MG63 (cell line): Measurements from ENCODE around the gene SVOP. TPM values are rescaled to one million over a fixed set of nuclear protein-coding genes. Genes with fewer than 3 reads are reported as not detected.
"Not testable (repeated sequence)": the region's sequence is repeated elsewhere in the genome, so short reads cannot be mapped to it uniquely, and the experiment has no call there.

ENCODE experiments used
- DNase-seq: peaks from one replicate; pipeline ENCODE4 v3.0.0-alpha.2; 2020
- H3K27me3 ChIP-seq: fragments of 250-450 bp; sonication (Bioruptor Pico); 2 replicates; pipeline ENCODE4 v1.5.1; 2020; ENCODE audit warnings: mild to moderate bottlenecking, moderate library complexity
- H3K36me3 ChIP-seq: fragments of 250-450 bp; sonication (Bioruptor Pico); 2 replicates; pipeline ENCODE4 v1.5.1; 2020; ENCODE audit warnings: mild to moderate bottlenecking, moderate library complexity
- H3K4me3 ChIP-seq: fragments of 250-450 bp; sonication (Bioruptor Pico); 2 replicates; pipeline ENCODE4 v1.5.1; 2020; ENCODE audit warnings: mild to moderate bottlenecking, moderate library complexity
- H3K9me3 ChIP-seq: fragments of 250-450 bp; sonication (Bioruptor Pico); 2 replicates; pipeline ENCODE4 v1.5.1; 2020; ENCODE audit warnings: mild to moderate bottlenecking, moderate library complexity
- total RNA-seq: library from RNA; depleted of rRNA; stranded (reverse); fragments of >200 nt; shearing (Covaris generic); gene quantifications from 2 replicates; pipeline ENCODE4 v1.2.3, GENCODE V29; 2014; ENCODE audit warnings: low replicate concordance

SVOP gene
- total RNA-seq, 1 experiment from 2014 or later: not detected

DNA sequence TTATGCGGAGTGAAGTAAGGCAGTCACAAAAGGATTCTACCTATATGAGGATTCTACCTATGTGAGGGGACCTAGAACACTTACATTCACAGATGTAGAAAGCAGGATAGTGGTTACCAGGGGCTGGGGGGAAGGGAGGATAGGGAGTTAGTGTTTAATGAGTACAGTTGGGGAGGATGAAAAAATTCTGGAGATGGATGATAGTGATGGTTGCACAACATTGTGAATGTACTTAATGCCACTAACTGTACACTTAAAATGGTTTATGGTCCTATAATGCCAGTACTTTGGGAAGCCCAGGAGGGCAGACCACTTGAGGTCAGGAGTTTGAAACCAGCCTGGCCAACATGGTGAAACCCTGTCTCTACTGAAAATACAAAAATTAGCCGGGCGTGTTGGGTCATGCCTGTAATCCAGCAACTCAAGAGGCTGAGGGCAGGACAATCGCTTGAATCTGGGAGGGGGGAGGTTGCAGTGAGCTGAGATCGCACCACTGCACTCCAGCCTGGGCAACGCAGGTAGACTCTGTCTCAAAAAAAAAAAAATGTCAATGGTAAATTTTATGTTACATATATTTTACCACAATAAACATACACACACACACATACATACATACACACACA is 25.4 kb downstream of the SVOP start:
- no peaks in the 10 kb centered on the region; the same call in 1 of the 2 replicates for H3K27me3 ChIP-seq
- no peaks in the 10 kb centered on the region for H3K36me3 ChIP-seq
- H3K4me3 ChIP-seq: no peak overlapping the region
- no peaks in the 10 kb centered on the region for H3K9me3 ChIP-seq
- no peak for DNase-seq

DNA sequence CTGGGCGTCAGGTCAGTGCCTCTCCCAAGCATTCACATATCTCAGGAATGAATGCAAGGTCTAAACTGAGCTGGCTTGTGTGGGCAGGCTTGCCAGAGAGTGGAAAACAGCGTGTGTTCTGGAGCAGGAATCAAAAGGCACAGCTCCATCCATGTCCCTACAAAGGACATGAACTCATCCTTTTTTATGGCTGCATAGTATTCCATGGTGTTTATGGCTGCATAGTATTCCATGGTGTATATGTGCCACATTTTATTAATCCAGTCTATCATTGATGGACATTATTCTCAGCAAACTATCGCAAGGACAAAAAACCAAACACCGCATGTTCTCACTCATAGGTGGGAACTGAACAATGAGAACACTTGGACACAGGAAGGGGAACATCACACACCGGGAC is 30.8 kb downstream of the SVOP start:
- H3K27me3 ChIP-seq, DNase-seq, H3K36me3 ChIP-seq, H3K4me3 ChIP-seq, H3K9me3 ChIP-seq: not testable (repeated sequence)

DNA sequence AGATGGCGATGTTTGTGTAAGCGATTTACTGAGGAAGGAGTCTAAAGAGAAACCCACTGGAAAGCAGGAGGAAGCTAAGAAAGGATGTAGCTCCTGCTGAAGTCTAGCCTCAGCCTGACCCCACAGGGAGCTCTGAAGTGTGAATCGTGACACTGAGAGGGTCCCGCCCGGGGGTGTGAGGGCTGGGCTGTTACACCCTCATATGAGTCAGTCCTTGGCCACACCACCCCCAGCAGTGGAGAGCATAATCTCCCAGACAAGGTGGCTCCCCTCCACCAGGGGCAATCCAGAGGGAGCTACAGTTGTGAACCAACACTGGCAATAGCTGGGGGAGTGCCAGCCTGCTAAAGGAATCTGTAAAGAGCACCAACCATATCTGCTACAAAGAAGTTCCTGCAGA is 31.5 kb downstream of the SVOP start:
- DNase-seq: peak; percentile 24
- H3K4me3 ChIP-seq: no peak overlapping the region
- no peaks in the 10 kb centered on the region for H3K9me3 ChIP-seq
- no peaks in the 10 kb centered on the region for H3K36me3 ChIP-seq
- no peaks in the 10 kb centered on the region; the same call in 1 of the 2 replicates for H3K27me3 ChIP-seq

DNA sequence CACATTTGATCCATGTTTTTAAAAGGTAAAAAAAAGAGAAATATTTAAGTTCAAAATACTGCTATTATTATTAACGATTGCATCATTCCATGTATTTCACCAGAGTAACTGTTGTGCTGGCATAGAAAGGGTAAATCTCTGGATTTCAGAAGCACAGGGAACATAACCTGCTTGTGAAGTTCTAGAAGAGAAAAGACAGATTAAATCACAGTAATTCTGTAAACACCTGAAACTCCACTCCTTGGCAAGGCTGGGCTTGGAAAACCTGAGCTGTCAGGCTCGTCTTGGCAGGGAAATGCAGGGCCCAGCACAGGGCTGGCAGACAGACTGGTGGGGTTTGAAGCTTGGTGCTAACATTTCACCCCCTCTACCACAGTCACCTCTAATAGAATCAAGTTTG is 35.1 kb downstream of the SVOP start:
- DNase-seq: no peak
- Histone ChIP-seq H3K27me3 (no peaks in the 10 kb centered on the region), H3K36me3 (no peaks in the 10 kb centered on the region), H3K9me3 (no peaks in the 10 kb centered on the region), H3K4me3 (no peak overlapping the region)

DNA sequence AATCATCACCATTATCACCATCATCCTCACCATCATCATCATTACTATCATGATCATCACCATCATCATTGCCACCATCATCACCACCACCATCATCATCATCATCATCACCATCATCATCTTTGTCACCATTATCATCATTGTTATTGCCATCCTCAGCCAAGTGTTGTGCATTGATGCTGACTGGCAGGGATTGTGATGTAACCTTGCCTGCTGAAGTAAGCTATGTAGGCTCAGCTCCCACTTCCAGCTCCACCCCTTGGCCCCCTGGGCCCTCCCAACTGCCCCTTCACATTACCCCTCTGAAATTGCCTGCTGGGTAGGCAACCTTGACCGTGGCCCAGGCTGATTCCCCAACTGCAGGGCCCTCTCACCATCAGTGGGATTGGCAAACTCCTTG is 37.6 kb downstream of the SVOP start:
- DNase-seq: no peak
- no peak overlapping the region for H3K4me3 ChIP-seq
- H3K36me3 ChIP-seq: no peaks in the 10 kb centered on the region
- no peaks in the 10 kb centered on the region for H3K9me3 ChIP-seq
- peaks cover 3% of the 10 kb centered on the region; the same call in 1 of the 2 replicates for H3K27me3 ChIP-seq

DNA sequence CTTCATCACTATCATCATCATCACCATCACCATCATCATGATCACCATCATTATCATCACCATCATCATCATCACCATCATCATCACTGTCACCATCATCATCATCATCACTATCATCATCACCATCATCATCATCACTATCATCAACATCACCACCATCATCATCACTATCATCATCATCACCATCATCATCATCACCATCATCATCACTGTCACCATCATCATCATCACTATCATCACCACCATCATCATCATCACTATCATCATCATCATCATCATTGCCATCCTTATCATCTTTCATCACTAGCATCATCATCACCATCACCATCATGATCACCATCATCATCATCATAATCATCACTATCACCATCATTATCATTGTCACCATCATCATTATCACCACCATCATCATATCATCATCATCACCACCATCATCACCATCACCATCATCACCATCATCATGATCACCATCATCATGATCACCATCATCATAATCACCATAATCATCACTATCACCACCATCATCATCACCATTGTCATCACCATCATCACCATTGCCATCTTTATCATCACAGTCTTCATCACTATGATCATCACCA is 38.1 kb downstream of the SVOP start:
- Histone ChIP-seq H3K36me3 (no peaks in the 10 kb centered on the region), H3K27me3 (peaks cover 4% of the 10 kb centered on the region; the same call in 1 of the 2 replicates), H3K9me3 (no peaks in the 10 kb centered on the region), H3K4me3 (no peak overlapping the region)
- DNase-seq: no peak

DNA sequence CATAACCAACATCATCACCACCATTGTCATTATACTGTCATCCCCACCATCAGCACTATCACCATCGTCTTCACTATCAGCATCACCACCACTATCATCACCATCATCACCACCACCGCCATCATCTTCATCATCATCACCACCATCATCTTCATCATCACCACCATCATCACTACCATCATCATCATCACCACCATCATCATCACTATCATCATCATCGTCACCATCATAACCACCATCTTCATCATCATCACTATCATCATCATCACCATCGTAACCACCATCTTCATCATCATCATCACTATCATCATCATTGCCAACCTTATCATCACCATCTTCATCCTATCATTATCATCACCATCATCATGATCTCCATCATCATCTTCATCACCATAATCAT is 39.0 kb downstream of the SVOP start:
- no peak for DNase-seq
- no peaks in the 10 kb centered on the region for H3K9me3 ChIP-seq
- H3K4me3 ChIP-seq: no peak overlapping the region
- peaks cover 8% of the 10 kb centered on the region; the same call in 1 of the 2 replicates for H3K27me3 ChIP-seq
- no peaks in the 10 kb centered on the region for H3K36me3 ChIP-seq

DNA sequence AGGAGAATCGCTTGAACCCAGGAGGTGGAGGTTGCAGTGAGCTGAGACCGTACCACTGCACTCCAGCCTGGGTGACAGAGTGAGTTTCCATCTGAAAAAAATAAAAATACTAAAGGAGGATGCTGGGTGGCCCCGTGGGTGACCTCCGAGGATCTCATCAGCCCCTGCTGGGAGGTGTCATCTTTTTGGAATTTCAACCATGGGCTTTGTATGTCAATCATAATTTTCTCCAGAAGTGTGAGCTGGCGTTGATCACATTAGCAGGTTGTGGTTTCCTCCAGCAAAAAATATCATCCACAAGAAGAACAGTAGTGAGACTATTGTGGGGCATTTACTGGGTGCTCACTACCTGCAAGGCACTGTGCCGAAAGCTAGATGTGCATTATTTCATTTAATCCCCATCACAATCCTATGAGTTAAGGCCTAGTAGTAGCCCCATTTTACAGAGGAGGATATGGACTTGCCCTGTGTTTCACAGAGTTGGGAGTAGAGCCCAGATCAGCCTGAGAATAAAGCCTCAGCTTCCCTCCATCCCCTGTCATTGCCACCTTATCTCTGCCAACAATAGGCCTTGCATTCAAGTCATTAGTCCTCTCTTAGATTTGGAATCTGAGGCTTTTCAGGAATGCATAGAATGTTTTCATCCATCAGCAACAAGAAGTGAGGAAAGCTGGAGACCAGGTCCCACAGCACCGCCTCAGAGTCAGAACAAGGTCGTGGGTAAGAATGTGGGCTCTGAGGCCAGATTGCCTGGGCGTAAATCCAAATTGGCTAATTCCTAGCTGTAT is 39.8 kb downstream of the SVOP start:
- Histone ChIP-seq H3K4me3 (no peak overlapping the region), H3K9me3 (no peaks in the 10 kb centered on the region), H3K27me3 (peaks cover 8% of the 10 kb centered on the region; the same call in 1 of the 2 replicates), H3K36me3 (no peaks in the 10 kb centered on the region)
- DNase-seq: peak; percentile 5

DNA sequence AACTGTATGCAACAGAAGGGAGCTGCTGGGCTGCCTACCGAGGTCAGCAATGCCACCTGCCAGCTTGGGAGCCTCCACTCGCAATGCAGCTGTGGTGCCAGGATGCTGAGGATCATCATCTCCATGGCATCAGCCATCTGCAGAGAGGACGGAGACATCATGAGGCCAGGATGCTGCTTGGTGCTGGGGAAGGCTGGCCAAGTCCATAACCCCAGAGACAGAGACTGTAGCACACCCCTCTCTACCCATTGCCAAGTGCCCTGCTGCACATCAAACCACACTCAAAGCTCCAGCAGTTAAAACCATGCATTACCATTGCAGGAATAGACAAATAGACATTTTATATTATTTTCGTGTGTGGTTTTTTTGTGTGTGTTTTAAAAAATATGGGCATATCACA is 43.5 kb downstream of the SVOP start:
- no peak overlapping the region for H3K4me3 ChIP-seq
- H3K36me3 ChIP-seq: no peaks in the 10 kb centered on the region
- peaks cover 8% of the 10 kb centered on the region; the same call in 1 of the 2 replicates for H3K27me3 ChIP-seq
- DNase-seq: no peak
- H3K9me3 ChIP-seq: no peaks in the 10 kb centered on the region

DNA sequence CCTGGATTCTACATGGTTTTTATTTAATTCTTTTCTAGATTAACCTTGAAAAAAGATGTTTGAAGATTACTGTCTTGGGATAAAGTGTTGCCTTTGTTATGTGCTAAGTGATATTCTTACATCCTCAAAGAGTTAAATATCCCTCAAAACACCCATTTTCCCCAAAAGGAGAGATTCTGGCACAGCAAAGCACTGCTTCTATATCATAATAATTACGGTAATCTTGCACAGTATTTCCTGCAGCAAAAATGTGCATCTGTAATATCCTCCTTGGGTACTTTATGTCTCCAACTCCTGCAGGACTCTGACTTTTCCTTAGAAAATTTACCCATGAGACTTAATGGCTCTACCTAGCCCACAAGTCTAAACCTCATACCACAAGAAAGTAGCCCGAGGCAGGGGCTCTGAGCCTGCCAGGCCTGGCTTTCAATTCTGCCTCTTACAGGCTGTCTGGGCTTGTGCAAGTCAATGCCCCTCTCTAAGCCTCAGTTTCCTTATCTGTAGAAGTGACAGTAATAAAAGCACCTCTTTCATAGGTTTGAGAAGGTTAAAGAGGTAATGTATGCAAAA is 45.8 kb downstream of the SVOP start:
- Histone ChIP-seq H3K36me3 (no peaks in the 10 kb centered on the region), H3K4me3 (no peak overlapping the region), H3K9me3 (no peaks in the 10 kb centered on the region), H3K27me3 (peaks cover 8% of the 10 kb centered on the region; the same call in 1 of the 2 replicates)
- no peak for DNase-seq

DNA sequence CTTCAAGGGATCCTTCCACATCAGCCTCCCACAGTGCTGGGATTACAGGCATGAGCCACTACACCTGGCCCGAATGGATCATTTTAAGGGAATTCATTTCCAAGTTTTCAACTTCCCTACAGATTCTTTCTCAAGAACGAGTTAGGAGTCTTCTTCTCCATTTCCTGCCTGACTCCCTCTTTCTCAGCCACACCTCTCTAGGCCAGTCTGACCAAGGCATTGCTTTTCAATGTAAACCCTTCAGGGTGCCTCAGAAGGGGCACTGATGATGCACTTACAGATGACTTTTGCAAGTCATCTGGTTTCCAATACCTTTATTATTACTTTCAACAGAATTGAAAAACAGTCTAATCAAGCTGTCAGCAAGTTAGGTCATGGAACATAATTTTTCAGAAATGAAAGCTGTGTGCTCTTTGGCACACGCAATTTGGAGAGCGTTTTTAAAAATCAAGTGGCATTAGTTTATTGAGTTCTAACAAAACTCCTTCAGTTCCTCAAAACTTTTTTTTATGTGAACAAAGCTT is 47.2 kb downstream of the SVOP start:
- H3K27me3 ChIP-seq: peaks cover 8% of the 10 kb centered on the region; the same call in 1 of the 2 replicates
- no peak for DNase-seq

DNA sequence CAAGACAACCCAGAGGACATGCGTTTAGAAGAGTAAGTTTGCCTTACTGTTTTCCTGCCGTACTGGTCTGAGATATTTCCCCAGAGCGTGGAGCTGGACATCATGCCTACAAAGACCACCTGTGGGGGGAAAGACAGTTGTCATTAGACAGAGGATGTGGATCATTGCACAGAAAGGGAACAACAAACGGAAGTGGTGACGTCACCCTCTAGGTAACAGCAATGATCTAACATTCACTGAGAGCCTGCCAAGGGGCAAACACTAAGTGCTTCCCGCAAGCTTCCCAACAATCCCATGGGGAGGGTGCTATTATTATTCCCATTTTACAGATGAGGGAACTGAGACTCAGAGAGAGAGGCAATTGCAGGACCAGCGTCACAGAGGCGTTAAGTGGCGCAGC is 48.5 kb downstream of the SVOP start:
- Histone ChIP-seq H3K36me3 (no peaks in the 10 kb centered on the region), H3K9me3 (no peaks in the 10 kb centered on the region), H3K4me3 (no peak overlapping the region), H3K27me3 (0 out of 2 replicates have a peak, but pooled peaks cover 3% of the 10 kb centered on the region)
- no peak for DNase-seq

More for the DNA sequence above, 47.2 kb downstream of the SVOP start:
- H3K4me3 ChIP-seq: no peak overlapping the region
- H3K36me3 ChIP-seq: no peaks in the 10 kb centered on the region
- no peaks in the 10 kb centered on the region for H3K9me3 ChIP-seq

DNA sequence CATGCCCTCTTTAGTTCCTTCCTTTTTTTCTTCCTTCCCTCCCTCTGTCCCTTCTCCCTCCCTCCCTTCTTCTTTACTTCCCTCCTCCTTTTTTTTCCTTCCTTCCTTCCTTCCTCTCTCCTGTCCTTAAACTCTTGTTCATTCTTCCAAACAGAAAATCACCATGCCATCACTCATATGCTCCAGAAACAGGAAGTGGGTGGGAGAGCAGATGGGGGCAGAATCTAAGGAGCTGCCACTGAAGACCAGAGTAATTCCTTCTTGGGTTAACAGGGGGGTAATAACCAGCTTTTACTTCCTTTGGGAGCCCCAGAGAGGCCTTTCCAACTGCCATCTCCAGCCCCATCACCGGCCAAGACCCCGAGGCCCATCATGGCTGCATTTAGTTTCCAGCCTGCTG is 51.2 kb downstream of the SVOP start:
- no peaks in the 10 kb centered on the region for H3K27me3 ChIP-seq
- no peak overlapping the region for H3K4me3 ChIP-seq
- H3K36me3 ChIP-seq: no peaks in the 10 kb centered on the region
- H3K9me3 ChIP-seq: no peaks in the 10 kb centered on the region
- DNase-seq: no peak

DNA sequence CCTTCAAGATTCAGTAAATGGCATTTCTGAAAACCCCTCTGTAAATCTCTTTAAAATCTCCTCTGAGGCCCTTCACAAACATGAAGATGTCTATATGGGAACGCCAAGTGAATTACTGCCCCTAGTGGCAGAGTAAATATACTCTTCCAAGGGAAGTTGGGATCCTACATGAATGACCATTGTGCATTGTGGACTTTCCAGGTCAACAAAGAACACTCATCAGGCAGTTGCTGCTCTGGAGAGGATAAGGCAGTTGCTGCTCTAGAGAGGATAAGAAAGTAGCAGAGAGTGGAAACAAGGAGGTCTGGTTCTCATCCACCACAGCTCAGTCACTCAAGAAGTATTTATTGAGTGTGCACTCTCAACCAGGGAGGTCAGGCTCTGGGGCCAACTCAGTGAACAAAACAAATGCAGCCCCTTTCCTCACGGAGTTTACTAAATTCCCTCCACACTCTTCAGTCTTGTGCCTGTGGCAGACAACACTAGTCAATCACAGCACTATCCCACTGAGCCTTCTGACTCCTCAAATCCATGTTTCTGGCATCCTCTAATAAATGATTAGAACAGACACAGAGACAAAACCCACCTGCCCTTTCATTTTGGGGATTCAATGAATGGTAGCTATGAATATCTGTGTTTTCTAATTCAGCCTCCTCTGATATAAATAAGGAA is 52.9 kb downstream of the SVOP start:
- no peak overlapping the region for H3K4me3 ChIP-seq
- H3K9me3 ChIP-seq: no peaks in the 10 kb centered on the region
- H3K27me3 ChIP-seq: no peaks in the 10 kb centered on the region
- H3K36me3 ChIP-seq: no peaks in the 10 kb centered on the region
- DNase-seq: no peak

DNA sequence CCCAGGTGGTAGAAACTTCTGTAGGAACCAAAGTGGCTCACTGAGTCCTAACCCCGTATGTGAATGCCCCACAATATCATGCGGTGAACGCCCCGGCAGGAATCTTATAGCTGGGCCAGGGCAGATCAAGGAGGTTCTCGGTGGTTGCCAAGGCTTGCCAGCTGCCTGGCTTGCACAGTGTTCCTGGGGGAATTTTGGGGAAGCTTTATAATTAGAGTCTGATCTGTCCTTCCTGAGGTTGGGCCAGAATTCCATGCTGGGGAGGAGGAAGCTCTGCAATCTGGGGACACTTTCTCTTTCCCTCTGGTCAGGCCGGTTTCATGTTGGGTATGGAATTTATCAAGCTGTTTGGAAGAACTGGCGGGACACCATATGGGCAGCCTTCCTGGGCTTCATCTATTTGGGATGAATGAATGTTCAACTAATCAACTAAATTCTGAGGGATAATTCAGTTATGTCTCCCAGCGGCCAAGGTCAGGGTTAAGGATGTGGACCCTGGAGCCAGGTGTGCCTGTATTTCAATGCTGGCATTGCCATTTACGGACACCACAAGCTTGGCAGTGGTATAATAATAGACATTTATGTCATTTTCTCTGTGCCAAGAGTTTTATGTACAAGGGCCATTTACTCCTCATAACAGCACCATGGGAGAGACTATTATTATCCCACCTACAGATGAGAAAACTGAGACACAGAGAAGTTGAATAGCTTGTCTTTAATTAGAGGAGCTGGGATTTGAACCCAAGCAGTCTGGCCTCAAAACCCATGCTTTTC is 54.3 kb downstream of the SVOP start:
- Histone ChIP-seq H3K36me3 (no peaks in the 10 kb centered on the region), H3K4me3 (no peak overlapping the region), H3K9me3 (no peaks in the 10 kb centered on the region), H3K27me3 (no peaks in the 10 kb centered on the region)
- DNase-seq: peak; percentile 12

DNA sequence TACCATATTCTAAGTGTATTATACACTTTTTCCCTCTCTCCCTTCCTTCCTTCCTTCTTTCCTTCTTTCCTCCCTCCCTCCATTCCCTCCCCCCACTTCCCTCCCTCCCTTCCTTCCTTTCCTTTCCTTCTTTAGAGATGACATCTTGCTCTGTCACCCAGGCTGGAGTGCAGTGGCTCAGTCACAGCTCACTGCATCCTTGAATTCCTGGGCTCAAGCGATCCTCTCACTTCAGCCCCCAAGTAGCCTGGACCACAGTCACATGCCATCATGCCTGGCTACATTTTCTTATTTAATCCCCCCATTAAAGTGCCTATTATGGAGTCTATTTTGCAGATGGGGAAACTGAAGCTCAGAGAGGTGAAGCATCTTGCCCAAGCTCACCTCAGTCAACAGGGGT is 55.0 kb downstream of the SVOP start:
- DNase-seq: no peak
- Histone ChIP-seq H3K9me3 (no peaks in the 10 kb centered on the region), H3K27me3 (no peaks in the 10 kb centered on the region), H3K4me3 (no peak overlapping the region), H3K36me3 (no peaks in the 10 kb centered on the region)
